RCC 7860 (cell line): Measurements from ENCODE around the gene NKAIN2.
"Not testable (repeated sequence)": the region's sequence is repeated elsewhere in the genome, so short reads cannot be mapped to it uniquely, and the experiment has no call there.

Experiments
- DNase-seq: peaks from one replicate; pipeline ENCODE4 v3.0.0-alpha.2; 2015; ENCODE audit warnings: low spot score
- FAIRE-seq: peaks from 2 replicates; lab custom pipeline; 2012; peaks lifted over from hg19 to GRCh38; lab: Jason Lieb, UNC

Gene NKAIN2

DNA sequence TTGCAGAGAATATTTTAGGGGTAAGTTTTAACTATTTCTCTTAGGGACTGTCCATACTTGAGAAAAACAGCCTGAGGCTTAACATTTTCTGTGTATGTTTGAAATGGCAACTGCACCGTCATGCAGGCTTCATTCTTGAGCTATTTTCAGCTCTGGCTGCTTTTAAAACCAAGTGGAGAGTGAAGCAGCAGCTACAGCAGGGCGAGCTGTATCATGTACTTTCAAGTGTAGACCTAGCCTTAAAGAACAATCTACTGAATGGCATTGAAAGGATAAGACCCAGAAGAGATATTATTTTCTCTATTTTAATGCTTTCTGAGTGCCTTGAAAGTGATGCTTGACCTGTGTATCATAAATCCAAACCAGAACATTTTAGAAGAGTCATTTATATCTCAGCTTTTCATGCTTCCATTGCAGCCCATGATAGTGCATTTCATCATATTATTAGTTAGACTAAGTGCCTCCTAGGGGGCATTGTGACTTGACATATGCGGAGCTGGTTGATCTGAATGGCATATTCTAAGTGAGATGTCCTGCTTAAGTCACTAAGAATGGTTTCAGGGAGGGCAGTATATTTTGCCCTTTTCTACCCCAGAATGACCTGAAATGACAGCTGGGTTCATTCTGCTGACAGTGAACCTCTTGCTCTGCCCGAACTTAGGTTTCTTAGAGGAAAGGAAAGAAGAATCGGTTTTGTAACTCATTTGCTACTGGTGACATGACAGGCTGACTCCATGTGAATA, 85.3 kb downstream of the NKAIN2 start:
- no peak for DNase-seq
- FAIRE-seq, result no peak

DNA sequence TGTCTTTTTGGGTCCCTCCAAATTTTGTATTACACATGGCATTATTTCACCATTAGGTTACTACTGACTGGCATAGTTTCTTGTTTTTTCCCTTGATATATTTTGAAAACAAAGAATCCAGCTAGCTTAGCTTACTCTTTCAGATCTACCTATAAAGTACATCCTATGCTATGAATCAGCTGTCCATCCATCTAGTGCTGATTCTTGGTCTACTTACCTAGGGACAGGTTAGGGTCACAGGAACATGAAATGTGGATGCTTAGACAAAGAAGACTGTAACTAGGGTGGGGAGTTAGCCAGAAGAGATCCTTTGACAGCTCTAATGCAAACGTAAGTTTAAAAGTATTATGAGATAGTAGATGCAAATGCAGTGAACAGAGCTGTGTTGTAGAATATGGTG, 91.7 kb downstream of the NKAIN2 start:
- FAIRE-seq, result no peak
- no peak for DNase-seq

DNA sequence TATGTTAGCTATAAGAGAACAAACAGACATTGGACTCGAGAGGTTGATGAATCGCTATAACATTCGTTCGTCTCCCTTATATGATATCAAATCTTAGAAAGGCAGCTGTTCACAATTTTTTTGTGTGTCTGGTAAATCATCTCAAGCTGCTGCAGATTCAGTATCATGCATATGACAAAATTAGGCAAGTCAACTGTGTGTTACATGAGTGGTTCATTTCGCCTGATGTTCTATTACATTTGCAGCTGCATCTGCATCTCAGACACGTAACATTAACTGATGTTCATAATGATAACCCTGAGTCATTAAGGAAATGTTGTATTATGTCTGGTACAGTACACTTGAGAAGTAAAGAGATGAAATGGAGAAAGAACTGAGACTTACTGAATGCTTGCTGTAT, 92.1 kb downstream of the NKAIN2 start:
- FAIRE-seq (no peak), DNase-seq (no peak)

DNA sequence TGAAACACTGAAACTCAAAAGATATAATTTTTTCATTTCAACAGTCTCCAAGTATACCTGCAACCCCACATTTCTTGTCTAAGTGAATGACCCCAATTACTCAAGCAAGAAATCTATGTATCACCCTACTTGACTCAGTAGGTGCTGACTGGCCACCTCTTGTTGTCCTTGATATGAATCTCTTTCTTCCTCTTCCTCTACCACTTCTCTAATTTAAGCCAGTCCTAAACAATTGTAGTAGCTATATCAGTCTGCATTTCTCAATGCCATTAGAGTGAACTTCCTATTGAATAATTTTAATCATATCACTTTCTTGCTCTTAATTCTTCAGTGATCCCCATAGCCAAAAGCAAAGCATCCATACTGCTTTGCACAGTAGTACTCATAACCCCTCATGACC, 93.2 kb downstream of the NKAIN2 start:
- FAIRE-seq, result no peak
- DNase-seq, result no peak

DNA sequence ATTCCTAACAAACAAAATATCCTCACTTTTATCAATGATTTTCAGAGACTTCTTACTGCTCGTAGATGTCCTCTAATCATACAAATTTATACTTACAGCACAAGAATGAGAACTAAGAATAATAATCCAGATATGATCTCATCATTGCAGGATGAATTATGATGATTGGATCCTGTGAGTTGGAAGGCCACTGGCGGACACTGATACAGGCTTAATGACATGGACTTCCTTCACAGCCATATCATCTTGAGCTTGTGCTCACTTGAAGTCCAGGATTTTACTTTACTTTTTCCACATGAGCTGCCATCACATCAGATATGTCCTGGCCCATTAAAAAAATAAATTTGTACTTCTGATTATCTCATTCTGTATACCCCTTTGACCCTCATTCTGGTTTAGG, 94.3 kb downstream of the NKAIN2 start:
- FAIRE-seq (no peak), DNase-seq (no peak)

DNA sequence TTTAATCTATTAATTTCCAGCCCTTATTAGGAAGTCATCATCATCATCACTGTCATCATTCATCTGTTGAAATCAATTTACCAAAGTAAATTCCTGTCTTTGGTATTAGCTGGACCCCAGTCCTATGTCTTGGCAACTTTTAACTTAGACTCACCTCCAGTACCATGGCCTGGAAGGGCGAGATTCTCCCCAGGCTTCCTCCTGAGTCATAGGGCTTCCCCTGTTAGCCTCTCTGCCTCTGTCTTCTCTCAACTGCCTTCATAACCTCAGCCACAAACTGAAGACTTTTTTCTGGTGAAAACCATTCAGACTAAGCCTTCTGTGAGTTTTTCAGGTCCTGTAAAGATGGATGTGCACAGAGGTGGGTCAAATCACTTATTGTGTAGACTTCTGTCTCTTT, 95.0 kb downstream of the NKAIN2 start:
- FAIRE-seq, result no peak
- no peak for DNase-seq

DNA sequence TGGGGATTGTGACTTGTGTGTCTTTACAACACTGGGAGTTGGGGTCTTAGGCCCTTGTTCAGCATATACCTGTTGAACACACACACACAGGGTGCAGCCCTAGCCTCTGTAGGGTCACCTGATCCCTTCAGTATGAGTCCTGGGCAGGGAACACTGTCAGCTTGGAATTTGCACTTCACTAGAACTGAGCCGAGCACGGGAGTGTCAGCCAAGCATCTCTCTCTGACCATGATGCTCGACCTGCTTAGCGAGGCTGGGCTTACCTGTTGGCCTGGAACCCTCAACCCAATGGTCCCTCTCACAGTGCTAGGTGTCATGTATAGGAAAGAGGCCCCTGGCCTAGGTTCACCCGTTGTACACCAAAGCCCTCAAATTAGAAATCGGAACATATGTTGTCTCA, 96.1 kb downstream of the NKAIN2 start:
- no peak for DNase-seq
- FAIRE-seq, result no peak

DNA sequence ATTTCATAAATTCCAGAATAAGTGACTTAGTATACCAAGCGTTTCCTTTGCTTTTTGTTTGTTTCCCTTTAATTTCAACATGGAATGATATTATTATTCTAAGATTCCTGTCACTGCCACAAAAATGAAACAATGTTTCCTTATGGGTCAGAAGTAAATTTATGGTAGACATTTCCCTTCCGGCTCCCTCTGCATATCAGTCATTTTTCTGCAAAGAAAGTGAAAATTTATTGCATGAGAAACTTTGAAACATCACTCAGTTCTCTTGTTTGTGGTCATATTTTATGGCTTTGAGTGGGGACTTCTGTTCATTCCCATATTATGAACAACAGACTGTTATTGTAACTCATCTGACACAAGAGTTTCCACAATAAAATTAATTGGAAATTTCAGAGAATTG, 97.8 kb downstream of the NKAIN2 start:
- DNase-seq (no peak), FAIRE-seq (no peak)

DNA sequence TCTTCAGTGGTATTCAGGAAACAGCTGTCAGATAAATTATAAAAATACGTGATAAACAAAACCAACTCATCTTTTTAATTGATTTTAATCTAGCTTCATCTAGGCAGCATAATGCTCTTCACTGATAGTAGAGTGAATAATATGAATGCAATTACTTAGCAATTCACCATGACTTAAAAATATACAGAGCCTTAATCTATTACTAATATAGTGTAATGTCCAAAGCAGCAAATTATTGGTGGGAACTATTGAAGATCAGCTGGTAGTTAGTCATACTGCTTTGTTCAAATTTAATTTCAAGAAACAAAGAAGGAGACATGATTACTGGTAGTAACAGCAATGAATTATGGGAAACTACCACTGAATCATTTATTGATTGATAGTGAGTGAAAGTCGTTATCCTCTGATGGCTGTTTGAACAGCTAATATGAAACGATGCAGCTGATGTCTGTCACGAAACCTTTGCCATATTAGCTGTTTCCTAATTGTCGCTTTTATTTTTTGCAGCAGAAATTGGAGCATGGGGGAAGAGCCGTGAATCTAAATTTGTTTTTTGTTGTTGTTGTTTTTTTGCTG, 99.2 kb downstream of the NKAIN2 start:
- FAIRE-seq (no peak), DNase-seq (no peak)

DNA sequence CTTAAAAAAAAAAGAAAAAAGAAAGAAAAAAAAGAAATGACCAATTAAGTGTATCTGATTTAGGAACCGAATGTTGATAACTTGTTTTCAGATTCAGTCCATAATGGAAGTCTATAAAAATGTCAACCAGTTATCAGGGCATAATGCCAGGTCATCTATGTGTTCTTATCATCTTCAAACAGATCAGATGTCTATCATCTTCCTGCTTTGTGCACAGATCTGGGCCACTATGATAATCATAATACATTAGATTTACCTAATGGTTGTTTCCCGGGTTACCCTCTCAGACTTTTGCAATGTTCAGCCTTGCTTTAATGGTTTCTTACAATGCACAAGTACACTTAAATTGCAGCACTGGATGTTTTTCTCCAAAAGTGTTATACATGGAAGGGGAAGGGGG, 100.6 kb downstream of the NKAIN2 start:
- no peak for DNase-seq
- FAIRE-seq, result no peak

DNA sequence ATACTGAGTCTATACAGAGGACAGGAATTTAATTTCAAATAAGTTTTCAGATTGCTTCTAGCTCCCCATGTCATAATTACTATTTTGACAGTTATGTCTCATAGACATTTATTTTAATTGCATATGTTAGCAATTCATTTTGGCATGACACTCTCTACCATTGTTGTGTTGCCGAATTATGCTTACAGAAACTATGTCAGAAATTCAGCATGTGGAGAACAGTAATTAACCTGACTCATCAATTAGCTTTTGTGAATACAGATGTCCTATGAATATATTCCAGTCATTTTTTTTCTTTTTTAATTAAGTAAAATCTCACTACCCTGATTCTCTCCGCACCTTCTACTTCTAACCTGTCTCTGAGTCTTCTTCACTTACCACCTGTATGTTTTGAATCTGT, 105.1 kb downstream of the NKAIN2 start:
- no peak for DNase-seq
- FAIRE-seq, result no peak

DNA sequence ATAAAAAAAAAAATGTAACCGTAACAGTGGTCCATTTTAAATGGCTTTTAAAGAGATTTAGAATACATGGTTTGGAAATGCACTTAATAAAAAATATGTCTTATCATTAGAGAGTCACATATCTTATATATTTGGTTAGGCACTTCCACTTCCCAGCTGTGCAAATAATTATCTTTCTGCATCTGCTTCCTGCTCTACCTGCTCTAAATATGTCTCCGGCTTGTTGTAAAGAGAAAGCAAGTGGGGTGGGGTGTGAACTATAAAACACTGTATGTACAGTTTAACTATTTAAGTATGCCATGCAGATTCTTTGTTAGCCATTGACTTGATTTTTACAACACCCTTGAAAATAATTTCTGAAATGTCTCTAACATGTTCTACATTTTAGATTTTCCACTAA, 106.3 kb downstream of the NKAIN2 start:
- DNase-seq (no peak), FAIRE-seq (no peak)

DNA sequence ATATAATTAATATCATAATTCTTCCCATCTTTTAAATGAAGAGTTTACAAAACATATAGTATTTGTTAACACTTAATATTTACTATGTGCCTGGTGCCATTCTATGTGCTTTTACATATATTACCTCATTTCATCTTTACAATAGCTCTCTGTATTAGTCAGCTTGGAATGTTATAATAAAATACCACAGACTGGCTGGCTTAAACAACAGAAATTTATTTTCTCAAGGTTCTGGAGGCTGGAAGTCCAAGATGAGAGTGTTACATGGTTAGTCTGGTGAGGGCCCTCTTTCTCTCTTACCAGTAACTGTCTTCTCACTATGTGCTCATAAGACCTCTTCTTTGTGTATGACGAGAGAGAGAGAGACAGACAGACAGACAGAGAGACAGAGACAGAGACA, 110.2 kb downstream of the NKAIN2 start:
- DNase-seq (no peak), FAIRE-seq (no peak)

DNA sequence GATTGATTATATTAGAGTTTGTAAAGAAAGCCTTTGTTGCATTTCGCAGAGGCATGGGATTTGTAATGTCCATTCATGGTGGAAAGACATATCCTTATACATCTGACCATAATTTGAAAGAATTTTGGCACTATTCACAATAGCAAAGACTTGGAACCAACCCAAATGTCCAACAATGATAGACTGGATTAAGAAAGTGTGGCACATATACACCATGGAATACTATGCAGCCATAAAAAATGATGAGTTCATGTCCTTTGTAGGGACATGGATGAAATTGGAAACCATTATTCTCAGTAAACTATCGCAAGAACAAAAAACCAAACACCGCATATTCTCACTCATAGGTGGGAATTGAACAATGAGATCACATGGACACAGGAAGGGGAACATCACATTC, 119.7 kb downstream of the NKAIN2 start:
- FAIRE-seq, DNase-seq: not testable (repeated sequence)

DNA sequence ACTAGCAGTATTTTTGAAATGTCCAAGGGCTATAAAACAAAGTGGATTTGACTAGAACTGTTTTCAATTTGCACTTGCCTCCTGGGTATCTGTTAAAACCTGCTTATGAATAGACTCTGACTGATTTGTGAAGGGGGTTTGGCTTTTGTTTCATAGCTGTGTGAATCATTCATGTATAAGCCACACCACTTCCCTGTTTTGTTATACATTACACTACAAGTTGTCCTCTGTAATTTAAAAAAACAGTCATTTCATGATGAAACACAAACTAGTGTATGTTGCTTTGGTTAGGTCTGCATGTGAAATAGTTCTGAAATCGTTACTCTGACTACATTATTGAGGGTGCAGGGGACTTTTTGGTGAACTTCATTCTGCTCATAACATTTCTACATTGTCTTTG, 121.7 kb downstream of the NKAIN2 start:
- no peak for FAIRE-seq

DNA sequence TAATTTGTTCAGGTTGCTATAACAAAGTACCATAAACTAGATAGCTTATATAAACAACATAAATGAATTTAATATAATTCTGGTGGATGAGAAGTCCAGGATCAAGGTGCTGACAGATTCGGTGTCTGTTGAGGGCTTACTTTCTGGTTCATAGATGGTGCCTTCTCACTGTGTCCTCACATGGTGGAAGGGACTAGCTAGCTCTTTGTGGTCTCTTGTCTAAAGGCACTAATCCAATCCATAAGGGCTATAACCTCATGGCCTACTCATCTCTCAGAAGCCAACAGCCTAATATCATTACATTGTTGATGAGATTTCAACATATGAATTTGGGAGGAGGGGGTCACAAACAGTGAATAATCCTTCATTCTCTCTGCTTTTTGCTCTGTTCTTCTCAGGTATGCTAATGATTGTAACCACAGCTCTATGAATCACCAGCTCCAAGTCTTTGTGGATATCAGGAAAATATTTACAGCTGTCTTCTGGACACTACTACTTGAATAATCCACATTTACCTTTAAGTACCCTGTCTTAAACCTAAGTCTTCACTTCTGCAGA, 122.3 kb downstream of the NKAIN2 start:
- no peak for DNase-seq
- no peak for FAIRE-seq

More for the DNA sequence above, 121.7 kb downstream of the NKAIN2 start:
- no peak for DNase-seq

DNA sequence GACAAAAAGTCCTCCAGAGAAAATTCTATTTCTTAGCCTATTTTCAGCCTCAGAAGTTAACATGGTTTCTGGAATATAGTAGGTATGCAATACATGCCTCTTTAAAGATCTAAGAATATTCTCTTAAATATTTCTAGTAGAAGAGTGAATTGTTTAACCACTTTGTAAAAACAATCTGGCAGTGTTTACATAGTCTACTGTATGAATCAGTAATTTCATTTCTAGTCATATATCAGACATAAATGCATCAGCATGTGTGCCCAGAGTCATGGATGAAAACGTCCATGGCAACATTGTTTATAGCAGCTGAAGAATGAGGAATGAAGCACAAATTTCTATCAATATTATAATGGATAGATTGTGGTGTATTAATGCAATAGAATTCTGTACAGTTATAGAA, 124.9 kb downstream of the NKAIN2 start:
- DNase-seq (no peak), FAIRE-seq (no peak)

DNA sequence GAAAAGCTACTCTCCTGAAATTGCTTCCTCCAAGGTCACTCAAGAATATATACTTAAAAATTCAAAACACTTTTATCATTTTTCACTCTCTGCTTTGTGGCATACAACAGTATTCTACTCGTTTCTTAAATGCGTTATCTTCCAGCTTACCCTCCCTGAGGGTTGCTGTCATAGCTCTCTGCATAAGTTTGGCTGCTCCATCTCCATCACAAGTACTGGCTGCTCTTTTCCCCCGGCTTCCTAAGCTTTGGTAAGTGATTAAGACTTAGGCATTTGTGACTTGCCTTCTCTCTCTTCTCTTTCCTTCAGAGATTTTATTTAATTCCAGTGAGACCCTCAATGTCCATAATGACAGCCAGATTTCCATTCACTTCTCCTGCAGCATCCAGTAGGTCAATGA, 128.3 kb downstream of the NKAIN2 start:
- DNase-seq, result no peak
- no peak for FAIRE-seq

DNA sequence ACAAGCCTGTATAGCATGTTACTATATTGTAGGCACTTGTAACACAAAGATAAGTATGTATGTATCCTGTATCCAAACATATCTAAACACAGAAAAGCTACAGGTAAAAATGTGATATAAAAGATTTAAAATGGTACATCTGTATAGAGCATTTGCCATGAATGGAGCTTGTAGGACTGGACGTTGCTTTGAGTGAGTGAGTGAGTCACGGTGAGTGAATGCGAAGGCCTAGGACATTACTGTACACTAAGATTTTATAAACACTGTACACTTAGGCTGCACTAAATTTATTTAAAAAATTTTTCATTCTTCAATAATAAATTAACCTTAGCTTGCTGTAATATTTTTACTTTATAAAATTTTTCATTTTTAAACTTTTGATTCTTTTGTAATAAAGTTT, 136.9 kb downstream of the NKAIN2 start:
- FAIRE-seq, result no peak
- no peak for DNase-seq

DNA sequence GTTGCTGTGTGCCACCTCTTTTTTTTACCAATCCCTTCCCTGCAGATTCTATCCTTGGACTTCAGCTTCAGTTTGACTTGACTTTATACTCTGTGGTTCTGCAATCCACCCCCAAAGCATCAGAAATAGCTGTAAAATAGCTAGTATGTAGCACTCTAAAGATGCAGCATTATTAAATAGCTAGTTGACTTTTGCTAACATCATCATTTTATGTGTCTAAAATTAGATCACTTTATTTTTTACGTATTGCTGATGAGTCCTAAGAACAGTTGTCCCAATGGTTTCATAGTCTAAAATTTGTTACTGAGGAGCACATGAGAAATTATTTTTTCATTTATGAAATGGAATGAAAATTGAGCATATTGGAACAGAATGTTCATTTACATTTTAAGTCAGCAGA, 138.2 kb downstream of the NKAIN2 start:
- DNase-seq (no peak), FAIRE-seq (no peak)

DNA sequence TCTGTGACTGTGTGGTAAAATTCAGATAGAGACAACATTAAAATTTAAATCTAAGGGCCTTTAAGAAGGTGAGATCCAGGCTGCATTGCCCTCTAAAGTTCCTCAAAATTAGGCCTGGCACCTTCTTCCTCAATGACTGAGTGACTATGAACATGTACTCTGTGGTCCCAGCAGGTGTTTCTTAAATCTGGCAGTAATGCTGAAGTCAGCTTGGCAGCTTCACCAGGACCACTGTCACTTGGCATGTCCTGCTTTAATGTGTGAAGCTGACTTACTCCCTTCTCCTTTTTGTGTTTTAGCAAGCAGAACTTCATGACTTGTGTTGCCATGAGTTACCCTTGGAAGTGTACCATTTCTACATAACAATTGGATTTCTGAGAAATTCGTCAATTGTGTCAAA, 141.7 kb downstream of the NKAIN2 start:
- no peak for FAIRE-seq
- DNase-seq, result no peak

DNA sequence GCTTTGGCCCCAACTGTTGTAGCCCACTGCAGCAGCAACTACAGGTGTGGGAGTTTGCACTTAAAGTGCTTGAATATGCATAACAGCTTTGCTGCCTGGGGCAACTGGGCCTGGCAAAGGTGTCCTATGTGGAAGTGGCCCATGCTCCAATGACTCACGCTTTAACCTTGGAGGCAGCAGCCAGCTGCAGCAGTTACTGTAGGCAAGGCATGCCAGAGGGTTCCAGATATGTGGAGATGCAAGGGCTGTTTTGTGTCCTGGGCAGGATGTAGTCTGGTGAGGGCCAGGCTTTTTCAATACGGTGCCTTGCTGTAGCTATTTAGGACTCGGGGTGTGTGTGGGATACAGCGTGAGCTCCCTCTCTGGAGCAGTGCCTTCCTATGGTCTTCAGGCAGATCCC, 150.3 kb downstream of the NKAIN2 start:
- no peak for FAIRE-seq
- no peak for DNase-seq
